Thymus (tissue), 11 donors: Measurements from ENCODE around the gene GRAMD1B. TPM values are rescaled to one million over a fixed set of nuclear protein-coding genes. Genes with fewer than 3 reads are reported as not detected.

Source experiments
- DNase-seq, 9 donors: peaks; one replicate each; pipeline ENCODE4 v3.0.0-alpha.2; 2013; ENCODE audit warnings: low spot score in 9 of 9, low read depth in 6 of 9, missing footprints in 1 of 9
- H3K27ac ChIP-seq, 2 donors: one replicate each; pipeline ENCODE4 v1.5.1; 2013; ENCODE audit warnings: control low read depth in 1 of 2, low read depth in 1 of 2, low read length in 1 of 2, mild to moderate bottlenecking in 1 of 2, moderate library complexity in 1 of 2
- H3K27me3 ChIP-seq, 2 donors: one replicate each; pipeline ENCODE4 v1.5.1; 2013; ENCODE audit warnings: low read length in 1 of 2; ENCODE audit not compliant: control insufficient read depth in 2 of 2, insufficient read depth in 1 of 2
- H3K36me3 ChIP-seq, 2 donors: one replicate each; pipeline ENCODE4 v1.5.1; 2013; ENCODE audit warnings: low read length in 1 of 2, mild to moderate bottlenecking in 1 of 2, moderate library complexity in 1 of 2; ENCODE audit not compliant: control insufficient read depth in 2 of 2, insufficient read depth in 2 of 2
- H3K4me1 ChIP-seq, 2 donors: one replicate each; pipeline ENCODE4 v1.5.1; 2013; ENCODE audit warnings: low read length in 2 of 2; ENCODE audit not compliant: control insufficient read depth in 2 of 2, insufficient read depth in 2 of 2
- H3K4me3 ChIP-seq, 2 donors: one replicate each; pipeline ENCODE4 v1.5.1; 2013; ENCODE audit warnings: low read length in 2 of 2, control low read depth in 1 of 2, mild to moderate bottlenecking in 1 of 2
- H3K9me3 ChIP-seq, 2 donors: one replicate each; pipeline ENCODE4 v1.5.1; 2013; ENCODE audit warnings: low read length in 1 of 2, mild to moderate bottlenecking in 1 of 2; ENCODE audit not compliant: control insufficient read depth in 2 of 2, insufficient read depth in 1 of 2
- WGBS: extraction: QIAGEN DNeasy Blood & Tissue Kit; methylation state at CpG from one replicate; pipeline ENCODE4 v1.1.7; 2013; 5-methylcytosine and 5-hydroxymethylcytosine counted together
- polyA plus RNA-seq: library from polyadenylated mRNA; stranded (reverse); fragments of 200-250 nt; gene quantifications from one replicate; pipeline ENCODE4 v1.2.3, GENCODE V29; 2013
- total RNA-seq: library from RNA; stranded (reverse); fragments of 120-200 nt; gene quantifications from one replicate; pipeline ENCODE4 v1.2.4, GENCODE V29; 2013
- donor health status: healthy.

Gene GRAMD1B
- total and polyA plus RNA-seq, 2 donors: 4.8 to 15.6 TPM

- H3K36me3 ChIP-seq: peaks cover 30 to 60% of the 10 kb centered on the region in 2 donors
- H3K9me3 ChIP-seq: no peaks in the 10 kb centered on the region
- H3K27ac ChIP-seq: no peak overlapping the region
- H3K4me3 ChIP-seq: no peak overlapping the region
- WGBS: 98% methylated on average over 8 of the region's 8 CpGs
- DNase-seq: no peak
- H3K4me1 ChIP-seq: no peaks in the 10 kb centered on the region
- no peaks in the 10 kb centered on the region for H3K27me3 ChIP-seq
These were observed 164.3 kb downstream of the GRAMD1B start for GRCh38 chr11:123594188-123594901.

- Histone ChIP-seq H3K4me3 (no peak overlapping the region), H3K36me3 (peaks cover 30 to 57% of the 10 kb centered on the region in 2 donors), H3K9me3 (no peaks in the 10 kb centered on the region), H3K27ac (no peak overlapping the region), H3K4me1 (no peaks in the 10 kb centered on the region), H3K27me3 (no peaks in the 10 kb centered on the region)
- DNase-seq: no peak
- 97% methylated on average over 4 of the region's 4 CpGs for WGBS
These were observed 164.9 kb downstream of the GRAMD1B start for GRCh38 chr11:123594921-123595320.

GRCh38 chr11:123597859-123598258 lies 167.8 kb downstream of the GRAMD1B start:
- H3K36me3 ChIP-seq: peaks cover 35 to 68% of the 10 kb centered on the region in 2 donors
- DNase-seq: no peak
- H3K4me1 ChIP-seq: no peaks in the 10 kb centered on the region
- over 99% methylated on average over 2 of the region's 2 CpGs for WGBS
- H3K27ac ChIP-seq: no peak overlapping the region
- H3K4me3 ChIP-seq: no peak overlapping the region
- H3K9me3 ChIP-seq: no peaks in the 10 kb centered on the region
- no peaks in the 10 kb centered on the region for H3K27me3 ChIP-seq

DNA sequence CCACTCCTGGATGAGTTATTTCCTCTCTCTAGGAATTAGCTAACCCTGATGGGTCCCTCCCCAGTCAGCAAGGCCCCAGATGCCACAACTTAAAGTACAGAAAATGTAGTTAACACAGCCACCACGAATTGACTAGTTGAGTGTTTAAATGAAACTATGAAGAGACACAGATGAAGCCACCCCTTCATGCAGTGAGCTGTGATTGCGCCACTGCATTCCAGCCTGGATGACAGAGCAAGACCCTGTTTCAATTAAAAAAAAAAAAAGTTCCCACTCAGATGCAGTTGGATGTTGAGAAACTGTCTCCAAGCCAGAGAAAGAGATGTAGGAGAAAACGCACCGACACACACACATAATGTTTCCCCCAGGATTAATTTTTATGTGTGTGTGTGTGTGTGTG lies 171.1 kb downstream of the GRAMD1B start:
- 97% methylated on average over 4 of the region's 4 CpGs for WGBS
- no peaks in the 10 kb centered on the region for H3K9me3 ChIP-seq
- no peak overlapping the region for H3K27ac ChIP-seq
- H3K27me3 ChIP-seq: no peaks in the 10 kb centered on the region
- DNase-seq: no peak
- H3K4me3 ChIP-seq: no peak overlapping the region
- H3K4me1 ChIP-seq: no peaks in the 10 kb centered on the region
- peaks cover 38 to 80% of the 10 kb centered on the region in 2 donors for H3K36me3 ChIP-seq

DNA sequence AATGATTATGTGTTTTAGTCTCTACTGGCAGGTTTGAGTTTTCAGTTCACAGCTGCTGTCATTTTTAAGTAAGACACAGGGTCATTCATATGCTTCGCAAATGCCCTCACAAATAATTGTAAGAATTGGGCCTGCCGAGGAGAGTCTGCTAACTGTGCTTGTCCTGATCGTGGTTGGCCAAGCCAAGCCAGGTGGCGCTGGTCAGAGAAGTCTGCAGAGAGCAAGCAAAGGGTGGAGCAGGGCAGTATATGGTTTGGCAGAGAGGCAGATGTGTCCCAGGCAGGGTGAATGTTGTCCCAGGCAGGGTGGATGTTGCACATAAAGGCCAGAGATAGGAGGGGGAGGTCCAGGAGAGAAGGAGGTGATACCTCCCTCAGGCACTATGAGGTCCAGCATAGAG lies 171.7 kb downstream of the GRAMD1B start:
- no peak for DNase-seq
- Histone ChIP-seq H3K4me1 (no peaks in the 10 kb centered on the region), H3K27me3 (no peaks in the 10 kb centered on the region), H3K9me3 (no peaks in the 10 kb centered on the region), H3K27ac (no peak overlapping the region), H3K4me3 (no peak overlapping the region), H3K36me3 (peaks cover 44 to 80% of the 10 kb centered on the region in 2 donors)
- 97% methylated on average over 4 of the region's 4 CpGs for WGBS

DNA sequence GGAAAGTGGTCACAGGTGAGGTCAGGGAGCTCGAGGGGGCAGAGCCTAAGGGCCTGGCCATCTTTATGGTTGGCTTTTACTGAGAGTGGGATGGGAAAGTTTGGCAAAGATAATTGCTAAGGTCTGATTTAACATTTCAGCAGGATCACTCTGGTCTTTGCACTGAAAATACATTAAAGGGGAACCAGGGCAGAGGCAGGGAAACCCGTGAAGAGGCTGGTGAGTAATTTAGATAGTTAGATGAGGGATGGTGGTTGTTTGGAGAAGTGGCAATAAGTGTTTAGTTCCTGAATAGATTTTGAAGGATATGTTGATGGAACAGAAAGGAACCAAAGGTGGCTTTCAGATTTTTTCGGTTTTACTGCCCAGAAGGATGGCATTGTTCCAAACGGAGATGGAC lies 173.6 kb downstream of the GRAMD1B start:
- Histone ChIP-seq H3K9me3 (no peaks in the 10 kb centered on the region), H3K4me3 (no peak overlapping the region), H3K27ac (no peak overlapping the region), H3K4me1 (no peaks in the 10 kb centered on the region), H3K36me3 (peaks cover 51 to 85% of the 10 kb centered on the region in 2 donors), H3K27me3 (no peaks in the 10 kb centered on the region)
- whole genome bisulfite sequencing: 95% methylated on average over 4 of the region's 4 CpGs
- no peak for DNase-seq

DNA sequence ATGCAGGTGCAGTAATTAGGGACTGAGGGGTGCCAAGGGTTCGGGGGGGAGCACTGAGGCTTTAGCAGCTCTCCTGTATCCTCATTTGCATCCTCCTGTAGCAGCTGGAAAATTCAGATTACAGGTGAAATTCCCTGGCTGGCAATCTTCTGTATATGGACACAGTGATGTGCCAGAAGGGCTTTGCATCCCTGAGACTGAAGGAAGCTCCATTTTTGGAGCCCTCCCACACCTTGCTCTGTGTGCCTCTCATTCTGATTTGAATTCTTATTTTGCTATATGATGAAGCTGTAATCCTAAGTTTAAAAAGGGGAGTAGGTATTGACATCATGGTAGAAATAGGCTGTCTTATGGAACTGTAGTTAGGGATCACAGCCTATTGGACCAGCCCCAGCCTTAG lies 177.7 kb downstream of the GRAMD1B start:
- WGBS: 93% methylated on average over 1 of the region's 1 CpG
- Histone ChIP-seq H3K36me3 (peaks cover 62 to 79% of the 10 kb centered on the region in 2 donors), H3K27me3 (no peaks in the 10 kb centered on the region), H3K4me1 (no peaks in the 10 kb centered on the region), H3K4me3 (no peak overlapping the region), H3K27ac (no peak overlapping the region), H3K9me3 (no peaks in the 10 kb centered on the region)
- DNase-seq: no peak

DNA sequence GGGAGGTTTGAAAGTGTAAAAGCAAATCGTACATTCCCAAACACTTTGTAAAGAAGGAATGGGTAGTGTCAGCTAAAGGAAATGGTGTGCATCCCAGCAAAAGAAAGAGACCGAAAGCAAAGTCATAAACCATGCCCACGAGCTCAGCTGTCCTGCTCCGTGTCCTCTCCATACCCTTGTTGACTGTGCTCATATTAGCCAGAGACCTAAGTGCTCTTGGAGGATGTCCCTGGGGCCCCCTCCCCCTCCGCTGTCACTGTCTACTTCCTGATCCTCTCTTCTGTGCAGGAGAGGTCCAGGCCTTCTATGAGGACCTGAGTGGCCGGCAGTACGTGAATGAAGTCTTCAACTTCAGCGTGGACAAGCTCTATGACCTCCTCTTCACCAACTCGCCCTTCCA lies 178.3 kb downstream of the GRAMD1B start:
- no peak for DNase-seq
- WGBS: 98% methylated on average over 9 of the region's 9 CpGs
- Histone ChIP-seq H3K27ac (no peak overlapping the region), H3K4me3 (no peak overlapping the region), H3K4me1 (no peaks in the 10 kb centered on the region), H3K9me3 (no peaks in the 10 kb centered on the region), H3K27me3 (no peaks in the 10 kb centered on the region), H3K36me3 (peaks cover 60 to 79% of the 10 kb centered on the region in 2 donors)

GRCh38 chr11:123608945-123609344 lies 178.9 kb downstream of the GRAMD1B start:
- 97% methylated on average over 8 of the region's 8 CpGs for WGBS
- H3K4me3 ChIP-seq: no peak overlapping the region
- no peaks in the 10 kb centered on the region for H3K9me3 ChIP-seq
- H3K4me1 ChIP-seq: no peaks in the 10 kb centered on the region
- no peak overlapping the region for H3K27ac ChIP-seq
- no peak for DNase-seq
- no peaks in the 10 kb centered on the region for H3K27me3 ChIP-seq
- H3K36me3 ChIP-seq: peaks cover 63 to 79% of the 10 kb centered on the region in 2 donors
